ENCODE data around the gene MECP2.

Gene MECP2

GRCh38 chrX:154032653-154033052, 64.9 kb downstream of the MECP2 start:
- no peak for DNase-seq (ENCODE audit: low read depth)

- DNase-seq (ENCODE audit: low read depth), result no peak
Observed at GRCh38 chrX:154032160-154032559, 65.4 kb downstream of the MECP2 start.

- no peak for DNase-seq (ENCODE audit: low read depth)
Observed at GRCh38 chrX:154030715-154031305, 66.7 kb downstream of the MECP2 start.

- DNase-seq (ENCODE audit: low read depth), result no peak
Observed at GRCh38 chrX:154030266-154030665, 67.3 kb downstream of the MECP2 start.

- no peak for DNase-seq (ENCODE audit: low read depth)
Observed at GRCh38 chrX:154029439-154029838, 68.1 kb downstream of the MECP2 start.

- no peak for DNase-seq (ENCODE audit: low read depth)
Observed at GRCh38 chrX:154028502-154029184, 68.9 kb downstream of the MECP2 start.

- no peak for DNase-seq (ENCODE audit: low read depth)
Observed at GRCh38 chrX:154027986-154028385, 69.5 kb downstream of the MECP2 start.

- DNase-seq (ENCODE audit: low read depth), result no peak
Observed at GRCh38 chrX:154027022-154027402, 70.5 kb downstream of the MECP2 start.

- no peak for DNase-seq (ENCODE audit: low read depth)
Observed at GRCh38 chrX:154026136-154027021, 71.1 kb downstream of the MECP2 start.

GRCh38 chrX:154025230-154025629, 72.3 kb downstream of the MECP2 start:
- no peak for DNase-seq (ENCODE audit: low read depth)

- no peak for DNase-seq (ENCODE audit: low read depth)
Observed at GRCh38 chrX:154024271-154024670, 73.2 kb downstream of the MECP2 start.

- DNase-seq (ENCODE audit: low read depth), result no peak
Observed at GRCh38 chrX:154023276-154024000, 74.1 kb downstream of the MECP2 start.

GRCh38 chrX:154022108-154022507, 75.4 kb downstream of the MECP2 start:
- DNase-seq (ENCODE audit: low read depth), result no peak

GRCh38 chrX:154021131-154021611, 76.3 kb downstream of the MECP2 start:
- no peak for DNase-seq (ENCODE audit: low read depth)

GRCh38 chrX:154020536-154021115, 76.9 kb downstream of the MECP2 start:
- no peak for DNase-seq (ENCODE audit: low read depth)

GRCh38 chrX:154019633-154020528, 77.6 kb downstream of the MECP2 start, which contains the start of gene IRAK1:
Gene IRAK1 (minus strand): TSS chrX:154019902. CDS start chrX:154019812, 90 bp downstream.
- peak; percentile 34 for DNase-seq (ENCODE audit: low read depth)

- peak; percentile 11 for DNase-seq (ENCODE audit: low read depth)
Observed at GRCh38 chrX:154019061-154019621, 78.4 kb downstream of the MECP2 start.

GRCh38 chrX:154018518-154019060, 78.9 kb downstream of the MECP2 start:
- DNase-seq (ENCODE audit: low read depth), result no peak

- no peak for DNase-seq (ENCODE audit: low read depth)
Observed at GRCh38 chrX:154017766-154018517, 79.6 kb downstream of the MECP2 start.

Data from stimulated activated CD8-positive, alpha-beta memory T cell treated with anti-CD3 and anti-CD28 coated beads, Interleukin-4, amount 100 ng/mL, for 24 hours (primary cell).